HFFc6 (cell line): ENCODE measurements around the gene MAPK12. TPM values are rescaled to one million over a fixed set of nuclear protein-coding genes. Genes with fewer than 3 reads are reported as not detected.

Experiments
- DNase-seq: peaks from one replicate; pipeline ENCODE4 v3.0.0-alpha.2; 2018
- H3K27ac Mint-ChIP-seq: 2 replicates; pipeline ENCODE4 v1.8.0; 2020; ENCODE audit warnings: mild to moderate bottlenecking, mixed read lengths
- H3K27me3 Mint-ChIP-seq: 2 replicates; pipeline ENCODE4 v1.8.0; 2021; ENCODE audit warnings: mild to moderate bottlenecking, moderate library complexity, mixed read lengths; ENCODE audit not compliant: insufficient read depth
- H3K36me3 Mint-ChIP-seq: 2 replicates; pipeline ENCODE4 v1.8.0; 2021; ENCODE audit warnings: low read depth, mixed read lengths
- H3K4me1 Mint-ChIP-seq: 2 replicates; pipeline ENCODE4 v1.8.0; 2020; ENCODE audit warnings: low read depth, mixed read lengths
- H3K4me3 Mint-ChIP-seq: 2 replicates; pipeline ENCODE4 v1.8.0; 2020; ENCODE audit warnings: mild to moderate bottlenecking, moderate library complexity, mixed read lengths
- H3K9me3 Mint-ChIP-seq: 2 replicates; pipeline ENCODE4 v1.8.0; 2020; ENCODE audit warnings: mild to moderate bottlenecking, mixed read lengths
- long read RNA-seq: library from polyadenylated mRNA; unstranded; transcript quantifications from one replicate; pipeline ENCODE4 v2.0.0, GENCODE V29; 2019
- total RNA-seq, 6 experiments: library from RNA; stranded (reverse); fragmentation: NEBNext Ultra II Directional; extraction: Animal tissue kit (Norgen Biotek cat#: 25700); gene quantifications; 2 replicates in 1 of 6; 3 replicates in 5 of 6; pipeline ENCODE4 v1.2.3, GENCODE V29; 2021
- TF ChIP-seq, protein P1 (sequence below): fragments of 200-600 bp; sonication (generic); IDR thresholded peaks from 2 replicates; pipeline ENCODE4 v1.5.0; 2021; ENCODE audit warnings: antibody characterized with exemption, mild to moderate bottlenecking

MAPK12 gene
- 10 to 100 TPM; 31.4 to 39.5 (median 34.1) TPM for total RNA-seq
- long read RNA-seq, partial matches to known transcripts: 17 of 38 reads
- long read RNA-seq, other reads (novel, unspliced or antisense): 18 of 38 reads

DNA sequence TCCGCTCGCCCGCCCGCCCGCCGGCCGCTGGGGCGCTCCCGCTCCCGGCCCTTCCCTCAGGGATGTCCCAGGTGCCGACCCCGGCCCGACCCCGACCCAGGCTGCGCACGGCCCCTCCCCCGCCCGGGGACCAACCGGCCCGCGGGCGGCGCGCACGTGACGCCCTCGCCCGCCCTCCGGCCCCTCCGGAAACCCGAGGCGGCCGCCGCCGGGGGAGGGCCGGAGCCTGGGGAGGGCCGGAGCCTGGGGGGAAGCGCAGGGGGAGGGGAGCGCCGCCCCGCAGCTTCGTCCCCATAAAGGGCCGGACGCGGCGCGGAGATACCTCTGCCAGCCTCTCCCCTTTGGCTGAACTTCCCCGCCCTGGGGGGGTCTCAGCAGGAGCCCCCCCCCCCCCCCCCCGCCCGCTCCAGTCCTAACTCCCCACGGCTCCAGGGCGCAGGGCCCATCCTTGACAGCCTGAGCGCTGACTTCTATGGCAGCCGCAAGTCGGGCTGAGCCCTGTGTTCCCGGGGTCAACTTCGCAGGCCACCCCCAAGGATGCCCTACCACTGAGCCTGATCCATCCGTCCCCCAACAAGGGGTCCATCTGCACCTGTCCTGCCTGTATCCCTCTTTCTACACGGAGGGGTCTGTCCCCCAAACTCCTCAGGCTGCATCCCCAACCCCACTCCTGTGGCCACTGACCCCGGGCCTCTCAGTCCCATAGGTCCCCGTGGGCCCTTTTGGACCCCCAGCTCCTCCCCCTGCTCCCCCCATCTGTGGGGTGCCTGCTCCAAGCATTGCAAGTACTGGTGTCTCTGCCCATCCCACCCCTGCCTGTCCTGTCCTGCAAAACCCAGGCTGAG, at the start of gene MAPK12:
Gene MAPK12, minus strand, starts transcription at position 69 of the 845 bp plus-strand sequence. CDS start 174 bp downstream, outside the sequence.
- H3K36me3 Mint-ChIP-seq: no peaks in the 10 kb centered on the region
- peak within 1 kb of the TSS; percentile 74 for H3K27ac Mint-ChIP-seq
- peaks cover 3% of the 10 kb centered on the region for H3K27me3 Mint-ChIP-seq
- no peak for DNase-seq
- H3K4me1 Mint-ChIP-seq: peaks cover 8% of the 10 kb centered on the region
- H3K4me3 Mint-ChIP-seq: peak within 1 kb of the TSS; percentile 84
- TF ChIP-seq, protein P1, sequence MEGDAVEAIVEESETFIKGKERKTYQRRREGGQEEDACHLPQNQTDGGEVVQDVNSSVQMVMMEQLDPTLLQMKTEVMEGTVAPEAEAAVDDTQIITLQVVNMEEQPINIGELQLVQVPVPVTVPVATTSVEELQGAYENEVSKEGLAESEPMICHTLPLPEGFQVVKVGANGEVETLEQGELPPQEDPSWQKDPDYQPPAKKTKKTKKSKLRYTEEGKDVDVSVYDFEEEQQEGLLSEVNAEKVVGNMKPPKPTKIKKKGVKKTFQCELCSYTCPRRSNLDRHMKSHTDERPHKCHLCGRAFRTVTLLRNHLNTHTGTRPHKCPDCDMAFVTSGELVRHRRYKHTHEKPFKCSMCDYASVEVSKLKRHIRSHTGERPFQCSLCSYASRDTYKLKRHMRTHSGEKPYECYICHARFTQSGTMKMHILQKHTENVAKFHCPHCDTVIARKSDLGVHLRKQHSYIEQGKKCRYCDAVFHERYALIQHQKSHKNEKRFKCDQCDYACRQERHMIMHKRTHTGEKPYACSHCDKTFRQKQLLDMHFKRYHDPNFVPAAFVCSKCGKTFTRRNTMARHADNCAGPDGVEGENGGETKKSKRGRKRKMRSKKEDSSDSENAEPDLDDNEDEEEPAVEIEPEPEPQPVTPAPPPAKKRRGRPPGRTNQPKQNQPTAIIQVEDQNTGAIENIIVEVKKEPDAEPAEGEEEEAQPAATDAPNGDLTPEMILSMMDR: no peak
- H3K9me3 Mint-ChIP-seq: no peaks in the 10 kb centered on the region

DNA sequence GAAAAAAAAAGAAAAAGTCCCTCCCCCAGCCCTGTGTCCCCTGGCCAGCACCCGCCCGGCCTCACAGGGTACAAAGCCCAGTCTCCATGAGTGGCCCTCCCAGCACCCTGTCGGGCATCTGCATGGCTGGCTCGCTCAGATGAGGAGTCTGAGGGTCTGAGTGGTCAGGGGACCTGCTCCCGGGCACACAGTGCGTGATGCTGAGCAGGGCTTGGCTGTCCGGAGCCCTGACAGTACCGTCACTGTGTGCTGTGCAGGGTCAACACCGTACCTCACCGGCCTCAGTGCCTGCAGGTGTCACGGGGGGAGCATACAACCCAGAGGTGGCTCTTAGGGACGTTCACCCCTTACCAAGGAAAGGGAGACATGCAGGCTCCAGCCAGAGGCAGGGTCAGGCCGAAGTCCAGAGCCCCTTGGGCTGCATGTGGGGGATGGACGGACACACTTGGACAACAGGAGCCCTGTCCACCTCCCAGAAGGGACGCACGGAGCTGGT, 49.5 kb upstream of the MAPK12 start:
- Mint-ChIP-seq H3K4me3 (no peak overlapping the region), H3K27me3 (peaks cover 1% of the 10 kb centered on the region), H3K4me1 (peaks cover 12% of the 10 kb centered on the region), H3K9me3 (no peaks in the 10 kb centered on the region), H3K36me3 (no peaks in the 10 kb centered on the region), H3K27ac (no peak overlapping the region)
- TF ChIP-seq, protein P1: no peak
- DNase-seq: no peak

DNA sequence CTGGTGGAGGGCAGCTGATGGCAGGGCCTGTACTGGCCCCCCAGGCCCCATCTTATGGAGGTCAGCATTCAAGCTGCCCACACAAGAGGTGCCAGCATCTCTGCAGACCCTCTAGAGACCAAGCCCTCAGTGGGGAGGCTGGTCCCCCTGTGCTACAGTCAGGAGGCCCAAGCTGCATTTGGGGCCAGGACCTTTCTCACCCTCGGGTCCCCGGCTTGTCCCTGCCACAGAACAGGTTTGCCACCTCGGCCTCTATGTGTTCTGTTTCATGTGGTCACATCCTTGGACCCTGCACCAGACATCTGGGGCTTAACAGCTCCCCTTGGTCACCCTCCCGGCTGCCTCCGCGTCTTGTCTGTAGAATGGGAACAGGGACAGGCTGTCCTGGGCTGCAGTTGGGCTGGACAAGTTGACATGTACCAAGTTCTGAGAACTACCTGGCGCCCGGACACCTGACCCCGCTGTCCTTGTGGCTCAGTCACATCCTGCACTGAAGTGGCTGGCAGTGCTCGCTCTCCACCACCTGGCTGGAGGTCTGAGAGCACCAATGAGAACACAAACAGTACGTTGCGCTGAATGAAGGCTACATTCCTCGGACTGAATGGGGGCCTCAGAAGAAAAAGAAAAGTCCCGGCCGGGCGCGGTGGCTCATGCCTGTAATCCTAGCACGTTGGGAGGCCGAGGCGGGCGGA, 48.7 kb upstream of the MAPK12 start:
- H3K36me3 Mint-ChIP-seq: no peaks in the 10 kb centered on the region
- no peak overlapping the region for H3K4me3 Mint-ChIP-seq
- H3K27me3 Mint-ChIP-seq: no peaks in the 10 kb centered on the region; the same call in none of the 2 replicates
- H3K27ac Mint-ChIP-seq: no peak overlapping the region
- DNase-seq: no peak
- H3K9me3 Mint-ChIP-seq: no peaks in the 10 kb centered on the region
- peaks cover 13% of the 10 kb centered on the region for H3K4me1 Mint-ChIP-seq
- TF ChIP-seq, protein P1: no peak

DNA sequence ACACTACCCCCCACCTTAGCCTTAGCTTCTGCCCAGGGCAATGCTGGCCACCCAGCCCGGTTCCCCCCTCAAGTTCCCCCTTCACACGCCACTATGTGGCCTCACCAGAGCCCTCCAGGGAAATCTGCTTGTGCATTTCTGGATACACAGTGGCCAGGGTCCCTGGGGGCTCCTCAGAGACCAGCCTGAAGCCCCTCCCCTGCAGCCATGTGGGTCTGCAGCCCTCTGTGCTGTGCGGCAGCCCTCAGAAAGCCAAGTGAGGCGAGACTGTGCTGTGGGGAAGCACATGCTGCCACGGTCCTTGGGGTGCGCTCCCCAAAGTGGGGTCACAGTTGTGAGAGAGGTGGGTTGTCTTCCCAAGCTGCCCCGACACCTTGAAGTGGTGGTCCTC, 48.1 kb upstream of the MAPK12 start:
- Mint-ChIP-seq H3K9me3 (no peaks in the 10 kb centered on the region), H3K4me1 (peaks cover 19% of the 10 kb centered on the region), H3K36me3 (no peaks in the 10 kb centered on the region), H3K27me3 (no peaks in the 10 kb centered on the region; the same call in 1 of the 2 replicates), H3K27ac (no peak overlapping the region; the same call in 1 of the 2 replicates), H3K4me3 (no peak overlapping the region)
- TF ChIP-seq, protein P1: no peak
- no peak for DNase-seq

DNA sequence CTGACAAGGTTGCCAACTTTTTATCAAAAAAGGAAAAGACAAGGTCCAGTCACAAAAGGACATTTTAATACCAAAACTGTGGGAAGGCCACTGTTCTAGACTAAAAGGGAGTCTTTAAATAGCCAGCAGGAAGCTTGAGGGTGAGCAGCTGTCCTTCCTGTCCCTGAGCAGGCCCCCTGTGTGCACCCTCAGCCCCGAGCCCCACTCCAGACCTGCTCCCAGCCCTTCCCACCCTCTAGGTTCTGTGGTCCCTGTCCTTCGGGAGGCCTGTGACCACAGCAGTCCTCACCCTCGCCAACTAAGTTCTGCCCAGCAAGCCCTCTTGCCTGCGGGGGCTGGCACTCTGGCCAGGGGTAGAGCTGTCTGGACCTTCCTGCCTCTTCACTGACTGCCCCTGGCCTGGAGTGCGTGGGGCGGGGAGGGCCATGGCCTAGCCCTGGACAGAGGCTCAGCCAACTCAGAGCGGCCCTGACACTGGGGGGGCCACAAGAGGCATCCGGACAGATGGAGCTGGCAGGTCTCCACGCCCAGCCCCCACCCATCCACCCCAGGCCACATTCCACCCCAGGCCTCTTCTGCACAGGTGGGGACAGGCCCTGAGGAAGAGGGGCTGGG, 47.6 kb upstream of the MAPK12 start:
- TF ChIP-seq, protein P1: no peak
- H3K9me3 Mint-ChIP-seq: no peaks in the 10 kb centered on the region
- peak overlapping the region; percentile 54 for H3K4me3 Mint-ChIP-seq
- DNase-seq: no peak
- peaks cover 3% of the 10 kb centered on the region for H3K27me3 Mint-ChIP-seq
- no peaks in the 10 kb centered on the region for H3K36me3 Mint-ChIP-seq
- peaks cover 24% of the 10 kb centered on the region for H3K4me1 Mint-ChIP-seq
- H3K27ac Mint-ChIP-seq: peak overlapping the region; percentile 93
